Measurements from ENCODE around the gene TAOK3.
"Not testable (repeated sequence)": the region's sequence is repeated elsewhere in the genome, so short reads cannot be mapped to it uniquely, and the experiment has no call there.

TAOK3 gene

DNA sequence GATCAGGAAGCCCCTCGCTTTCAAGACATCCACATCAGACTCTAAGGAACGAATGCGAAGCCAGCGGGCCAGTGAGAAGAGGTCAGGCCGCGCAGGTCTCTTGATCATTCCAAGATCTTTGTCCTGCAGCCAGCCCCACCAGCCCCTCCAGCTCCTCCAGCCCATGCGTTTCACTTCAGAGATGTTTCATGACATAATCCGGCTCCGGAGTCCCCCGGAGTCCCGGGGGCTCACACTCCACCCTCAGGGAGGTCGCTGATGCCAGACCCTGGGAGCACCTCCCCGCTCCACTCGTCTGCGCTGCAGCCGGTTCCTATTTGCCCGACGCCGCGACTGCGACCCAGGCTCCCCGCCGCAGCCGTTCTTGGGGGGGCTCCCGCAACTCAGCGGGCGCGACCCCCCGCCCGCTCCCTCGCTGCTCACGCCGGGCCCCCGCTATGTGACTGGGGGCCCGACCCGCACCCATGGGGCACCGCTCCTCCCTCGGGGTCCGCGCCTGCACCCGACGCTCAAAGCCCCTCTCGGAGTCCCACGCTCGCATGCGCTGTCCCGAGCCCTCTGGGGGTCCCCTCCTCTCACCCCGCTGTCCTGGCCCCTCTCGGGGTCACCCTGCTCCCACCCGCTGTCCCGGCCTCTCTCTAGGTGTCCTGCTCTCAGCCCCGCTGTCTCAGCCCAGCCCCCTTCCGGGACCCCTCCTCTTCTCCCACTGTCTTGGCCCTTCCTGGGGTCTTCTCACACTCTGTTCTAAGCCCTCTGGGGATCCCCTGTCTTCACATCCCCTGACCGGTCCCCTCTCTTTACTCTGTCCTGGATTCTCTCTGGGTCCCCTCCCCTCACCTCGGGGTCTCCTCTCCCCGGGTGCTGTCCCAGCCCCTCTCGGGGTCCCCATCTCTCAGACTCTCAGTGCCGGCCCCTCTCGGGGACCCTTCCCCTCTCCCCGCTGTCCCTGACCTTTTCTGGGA, 1.1 kb downstream of the TAOK3 start:
- DNase-seq = no peak

- no peak for DNase-seq
Observed at GRCh38 chr12:118370601-118371000, 2.1 kb downstream of the TAOK3 start.

GRCh38 chr12:118368821-118369220, 3.9 kb downstream of the TAOK3 start:
- DNase-seq = no peak

GRCh38 chr12:118361889-118362288, 10.8 kb downstream of the TAOK3 start:
- no peak for DNase-seq

GRCh38 chr12:118361092-118361404, 11.7 kb downstream of the TAOK3 start:
- no peak for DNase-seq

DNA sequence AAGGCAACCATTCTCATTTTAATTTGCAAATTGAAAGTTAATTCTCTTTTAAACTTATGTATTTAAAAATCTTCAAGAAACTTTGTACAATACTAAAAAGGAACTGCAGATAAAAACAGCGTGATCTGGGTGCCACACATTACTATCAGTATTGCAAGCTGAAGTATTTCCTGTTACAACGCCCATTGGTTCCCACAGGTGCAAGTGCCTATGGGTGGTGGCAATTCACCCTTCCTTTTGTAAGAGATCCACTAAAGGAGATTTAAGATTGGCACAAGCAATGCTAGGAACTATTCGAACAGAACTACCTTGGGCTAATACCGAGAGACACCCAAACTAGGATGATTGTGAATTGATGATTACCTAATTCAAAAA, 13.2 kb downstream of the TAOK3 start:
- no peak for DNase-seq

DNA sequence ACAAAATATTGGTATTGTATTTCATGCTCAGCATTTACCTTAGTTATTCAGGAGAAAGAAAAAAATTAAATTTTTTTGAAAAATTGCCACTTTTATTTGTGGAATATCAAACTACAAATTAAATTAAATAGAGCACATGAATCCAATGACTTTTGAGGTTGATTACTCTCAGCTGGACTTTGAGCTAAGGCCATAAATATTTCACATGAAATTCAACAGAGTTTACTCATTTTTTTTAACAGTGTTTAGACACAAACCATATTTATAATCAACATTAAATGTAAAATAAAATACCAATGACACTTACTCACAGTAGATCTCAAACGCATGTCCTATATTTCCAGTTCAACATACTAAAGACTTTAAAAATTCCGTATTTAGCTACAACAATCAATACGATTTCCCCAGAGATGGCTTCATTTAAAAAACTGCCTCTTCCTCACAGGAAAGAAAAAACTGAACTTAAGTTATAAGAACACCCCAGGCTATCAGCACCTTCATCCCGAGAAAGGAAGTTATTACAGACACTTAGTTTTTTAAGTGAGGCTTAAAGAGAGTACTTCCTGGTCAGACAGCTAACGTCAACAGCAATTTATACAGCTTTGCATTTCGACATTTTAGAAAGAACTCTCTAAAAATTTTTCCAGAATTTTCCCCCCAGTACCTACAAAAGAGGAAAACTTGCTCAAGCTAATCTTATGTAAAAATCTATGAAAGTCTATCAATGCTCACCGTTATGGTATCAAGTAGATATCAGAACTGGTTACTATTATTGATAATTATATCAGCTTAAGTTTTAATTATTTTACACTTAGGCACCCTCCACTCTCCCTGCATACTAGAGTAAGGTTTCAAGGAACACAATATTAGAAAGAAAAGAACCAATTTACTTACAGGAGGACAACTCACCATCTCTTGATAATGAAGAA, 13.8 kb downstream of the TAOK3 start:
- DNase-seq = no peak

GRCh38 chr12:118358008-118358359, 14.7 kb downstream of the TAOK3 start:
- DNase-seq = no peak

- DNase-seq = no peak
Observed at GRCh38 chr12:118357257-118358007, 15.3 kb downstream of the TAOK3 start.

DNA sequence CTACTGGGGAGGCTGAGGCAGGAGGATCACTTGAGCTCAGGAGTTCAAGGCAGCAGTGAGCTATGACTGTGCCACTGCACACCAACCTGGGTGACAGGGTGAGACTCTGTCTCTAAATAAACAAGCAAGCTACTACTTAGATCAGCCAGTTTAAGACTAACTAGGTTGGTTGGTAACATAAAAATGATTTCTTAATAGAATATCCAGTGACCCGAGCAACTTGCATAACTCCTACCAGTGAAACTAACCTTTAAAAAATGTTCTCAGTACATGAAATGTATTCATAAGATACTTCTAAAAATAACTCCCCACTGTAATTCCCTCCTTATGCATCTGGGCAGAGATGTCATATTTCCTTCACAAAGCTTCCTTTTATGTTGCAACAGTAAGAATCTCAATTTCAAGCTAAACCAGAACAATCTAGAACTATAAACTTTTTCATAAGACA, 15.9 kb downstream of the TAOK3 start:
- no peak for DNase-seq

- DNase-seq = no peak
Observed at GRCh38 chr12:118355843-118356242, 16.9 kb downstream of the TAOK3 start.

DNA sequence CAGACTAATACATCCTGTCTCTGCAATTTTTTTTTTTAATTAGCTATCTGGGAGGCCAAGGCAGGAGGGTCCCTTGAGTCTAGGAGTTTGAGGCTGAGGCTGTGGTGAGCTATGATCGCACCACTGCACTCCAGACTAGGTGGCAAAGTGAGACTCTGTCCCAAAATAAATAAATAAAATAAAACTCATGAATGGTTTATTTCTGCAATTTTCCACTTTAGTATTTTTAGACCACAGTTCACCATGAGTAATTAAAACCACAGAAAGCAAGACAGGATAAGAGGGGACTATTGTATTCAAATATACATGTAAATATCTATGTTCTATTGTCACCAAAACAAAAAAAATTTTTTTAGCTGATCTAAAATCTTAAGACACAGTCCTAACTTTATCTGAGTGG, 17.8 kb downstream of the TAOK3 start:
- no peak for DNase-seq

DNA sequence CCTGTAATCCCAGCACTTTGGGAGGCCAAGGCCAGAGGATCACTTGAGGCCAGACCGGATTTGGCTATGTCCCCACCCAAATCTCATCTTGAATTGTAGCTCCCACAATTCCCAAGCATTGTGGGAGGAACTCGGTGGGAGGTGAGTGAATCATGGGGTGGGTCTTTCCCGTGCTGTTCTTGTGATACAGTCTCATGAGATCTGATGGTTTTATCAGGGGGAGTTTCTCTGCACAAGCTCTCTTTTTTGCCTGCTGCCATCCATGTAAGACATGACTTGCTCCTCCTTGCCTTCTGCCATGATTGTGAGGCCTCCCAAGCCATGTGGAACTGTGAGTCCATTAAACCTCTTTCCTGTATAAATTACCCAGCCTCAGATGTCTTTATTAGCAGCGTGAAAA, 18.2 kb downstream of the TAOK3 start:
- not testable (repeated sequence) for DNase-seq

GRCh38 chr12:118353721-118354120, 19.0 kb downstream of the TAOK3 start:
- no peak for DNase-seq

- DNase-seq = no peak
Observed at GRCh38 chr12:118350908-118351559, 21.7 kb downstream of the TAOK3 start.

DNA sequence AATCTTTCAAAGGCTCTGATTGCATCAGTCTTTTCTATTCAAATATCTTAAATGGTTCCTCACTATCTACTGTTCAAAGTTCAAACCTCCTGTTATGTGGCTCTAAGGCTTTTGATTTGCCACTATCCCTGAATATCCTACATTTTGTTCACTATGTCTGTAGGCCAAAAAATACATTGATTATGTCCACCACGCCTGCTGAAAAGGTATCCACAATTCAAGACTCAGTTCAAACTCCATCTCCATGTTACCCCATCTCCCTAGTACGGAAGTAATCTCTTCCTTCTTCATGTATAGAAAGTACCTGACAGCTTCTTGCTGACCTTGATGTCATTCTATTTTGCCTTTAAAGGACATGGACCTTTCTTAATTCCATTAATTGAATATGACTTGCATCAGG, 24.8 kb downstream of the TAOK3 start:
- DNase-seq = no peak

- DNase-seq = no peak
Observed at GRCh38 chr12:118346895-118347294, 25.8 kb downstream of the TAOK3 start.

GRCh38 chr12:118345355-118345754, 27.4 kb downstream of the TAOK3 start:
- no peak for DNase-seq

GRCh38 chr12:118344829-118345228, 27.9 kb downstream of the TAOK3 start:
- no peak for DNase-seq

- no peak for DNase-seq
Observed at GRCh38 chr12:118342090-118342489, 30.6 kb downstream of the TAOK3 start.

- DNase-seq = no peak
Observed at GRCh38 chr12:118337194-118337838, 35.4 kb downstream of the TAOK3 start.

DNA sequence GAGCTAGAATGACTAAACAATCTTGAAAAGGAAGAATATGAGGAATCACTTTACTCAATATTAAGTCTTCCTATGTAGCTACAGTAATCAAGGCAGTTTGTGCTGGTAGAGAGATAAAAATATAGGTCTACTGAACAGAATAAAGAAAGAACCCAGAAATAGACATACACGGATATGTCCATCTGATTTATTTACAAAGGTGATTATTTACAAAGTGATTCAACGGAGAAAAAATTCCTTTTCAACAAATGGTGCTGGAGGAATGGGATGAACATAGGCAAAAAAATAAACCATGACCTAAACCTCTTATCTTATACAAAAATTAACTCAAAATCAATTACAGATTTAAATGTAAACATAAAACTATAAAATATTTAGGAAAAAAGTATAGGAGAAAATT, 36.6 kb downstream of the TAOK3 start:
- DNase-seq = no peak

Measured in T1000 (cell line).